Tibial artery (tissue), 4 donors: ENCODE results near the gene DLL1.
"Not testable (repeated sequence)": the region's sequence is repeated elsewhere in the genome, so short reads cannot be mapped to it uniquely, and the experiment has no call there.

ENCODE experiments used
- DNase-seq, 2 donors: peaks; one replicate each; pipeline ENCODE4 v3.0.0-alpha.2; 2019
- H3K27ac ChIP-seq, 2 donors: fragments of 200-600 bp; sonication (generic) in 1 of 2; 1 replicate in 1 of 2; 2 replicates in 1 of 2; pipeline ENCODE4 v1.5.1; 2018 to 2019; ENCODE audit warnings: mild to moderate bottlenecking in 1 of 2
- H3K27me3 ChIP-seq, 2 donors: fragments of 200-600 bp; sonication (generic) in 1 of 2; one replicate each; pipeline versions ENCODE4 v1.5.1 to v1.6.0; 2016 to 2019
- H3K36me3 ChIP-seq, 3 donors: fragments of 200-600 bp; sonication (generic) in 2 of 3; one replicate each; pipeline ENCODE4 v1.5.1; 2016 to 2019; ENCODE audit warnings: mild to moderate bottlenecking in 2 of 3
- H3K4me1 ChIP-seq, 4 donors: fragments of 200-600 bp; sonication (generic) in 2 of 4; 1 replicate in 3 of 4; 2 replicates in 1 of 4; pipeline ENCODE4 v1.5.1; 2016 to 2019
- H3K4me3 ChIP-seq, 2 donors: fragments of 200-600 bp; sonication (generic) in 1 of 2; 1 replicate in 1 of 2; 2 replicates in 1 of 2; pipeline ENCODE4 v1.5.1; 2018 to 2019; ENCODE audit warnings: mild to moderate bottlenecking in 2 of 2
- H3K9me3 ChIP-seq, 3 donors: fragments of 200-600 bp; sonication (generic) in 1 of 3; one replicate each; pipeline ENCODE4 v1.5.1; 2016 to 2019
- CTCF ChIP-seq, 2 experiments: fragments of 200-600 bp in 1 of 2; fragments of 450-650 bp in 1 of 2; IDR thresholded peaks; one replicate each; pipeline ENCODE4 v1.5.1; 2017 to 2019; ENCODE audit warnings: antibody characterized with exemption in 2 of 2, mild to moderate bottlenecking in 1 of 2, moderate library complexity in 1 of 2
- intact Hi-C: fragments of 100-400 bp; cut with DNase I; formaldehyde crosslinking; loops from one replicate; pipeline ENCODE4 v1.15.0; 2023; ENCODE audit warnings: low total_unique reads

Gene DLL1

GRCh38 chr6:170290296-170291128 is at the start of gene DLL1:
DLL1 (minus strand) TSS chr6:170291078; CDS start chr6:170290139, 939 bp downstream.
- Histone ChIP-seq H3K27me3 (peaks cover 10 to 77% of the 10 kb centered on the region in 2 donors), H3K36me3 (peaks cover 0 to 2% (median 0%) of the 10 kb centered on the region in 3 donors), H3K9me3 (no peaks in the 10 kb centered on the region), H3K4me1 (peaks cover 0 to 60% (median 45%) of the 10 kb centered on the region in 4 donors), H3K4me3 (peak within 1 kb of the TSS; percentile 63 to 67), H3K27ac (peak within 1 kb of the TSS in 1 of 2 donors; percentile 31)
- intact Hi-C loops, result no loop called here
- DNase-seq, result peak in 1 of 2 donors; percentile 69
- TF ChIP-seq CTCF (IDR thresholded peaks at IDR 0.05), result no peak

- H3K4me3 ChIP-seq, intact Hi-C loops, H3K27ac ChIP-seq, DNase-seq, H3K4me1 ChIP-seq, H3K9me3 ChIP-seq, H3K27me3 ChIP-seq: not testable (repeated sequence)
- peaks cover 32 to 49% (median 36%) of the 10 kb centered on the region in 3 donors for H3K36me3 ChIP-seq
Measured at GRCh38 chr6:170335199-170335598, 44.3 kb upstream of the DLL1 start.

GRCh38 chr6:170329321-170329720 is 38.4 kb upstream of the DLL1 start:
- intact Hi-C loops, result no loop called here
- TF ChIP-seq CTCF (IDR thresholded peaks at IDR 0.05), result no peak
- Histone ChIP-seq H3K36me3 (peaks cover 46 to 81% (median 67%) of the 10 kb centered on the region in 3 donors), H3K4me1 (no peaks in the 10 kb centered on the region), H3K9me3 (no peaks in the 10 kb centered on the region), H3K27ac (no peak overlapping the region), H3K4me3 (no peak overlapping the region), H3K27me3 (no peaks in the 10 kb centered on the region)
- DNase-seq, result no peak

- DNase-seq, result no peak
- peaks cover 0 to 16% (median 0%) of the 10 kb centered on the region in 4 donors for H3K4me1 ChIP-seq
- H3K27ac ChIP-seq, result no peak overlapping the region
- H3K27me3 ChIP-seq, result no peaks in the 10 kb centered on the region
- H3K9me3 ChIP-seq, result no peaks in the 10 kb centered on the region
- intact Hi-C loops, result no loop called here
- TF ChIP-seq CTCF (IDR thresholded peaks at IDR 0.05), result no peak
- peaks cover 22 to 48% (median 38%) of the 10 kb centered on the region in 3 donors for H3K36me3 ChIP-seq
- H3K4me3 ChIP-seq, result no peak overlapping the region
Measured at GRCh38 chr6:170317718-170318117, 26.8 kb upstream of the DLL1 start.

- no peaks in the 10 kb centered on the region for H3K9me3 ChIP-seq
- H3K27me3 ChIP-seq, result no peaks in the 10 kb centered on the region
- H3K36me3 ChIP-seq, result peaks cover 15 to 43% (median 32%) of the 10 kb centered on the region in 3 donors
- no peak for TF ChIP-seq CTCF (IDR thresholded peaks at IDR 0.05)
- intact Hi-C loops, result no loop called here
- no peak overlapping the region for H3K4me3 ChIP-seq
- DNase-seq, result no peak
- H3K27ac ChIP-seq, result no peak overlapping the region
- H3K4me1 ChIP-seq, result peaks cover 0 to 16% (median 0%) of the 10 kb centered on the region in 4 donors
Measured at GRCh38 chr6:170317076-170317475, 26.2 kb upstream of the DLL1 start.

GRCh38 chr6:170316071-170316470 is 25.2 kb upstream of the DLL1 start:
- peaks cover 0 to 16% (median 0%) of the 10 kb centered on the region in 4 donors for H3K4me1 ChIP-seq
- H3K27me3 ChIP-seq, result no peaks in the 10 kb centered on the region
- no peak for TF ChIP-seq CTCF (IDR thresholded peaks at IDR 0.05)
- intact Hi-C loops, result no loop called here
- no peak for DNase-seq
- peaks cover 14 to 37% (median 30%) of the 10 kb centered on the region in 3 donors for H3K36me3 ChIP-seq
- no peak overlapping the region for H3K27ac ChIP-seq
- H3K9me3 ChIP-seq, result no peaks in the 10 kb centered on the region
- no peak overlapping the region for H3K4me3 ChIP-seq
